ENCODE results near the gene CCL13.

Gene CCL13

GRCh38 chr17:34377078-34377823 lies 21.0 kb downstream of the CCL13 start:
- Histone ChIP-seq H3K27me3 (ENCODE audit: insufficient read depth, low read length, poor library complexity, severe bottlenecking) (no peaks in the 10 kb centered on the region), H3K4me2 (ENCODE audit: low read depth, low read length, poor library complexity, severe bottlenecking) (no peak overlapping the region)

GRCh38 chr17:34378664-34379101 lies 22.4 kb downstream of the CCL13 start:
- no peak overlapping the region for H3K9ac ChIP-seq (ENCODE audit: low read depth, low read length, poor library complexity, severe bottlenecking)
- no peaks in the 10 kb centered on the region for H3K36me3 ChIP-seq (ENCODE audit: insufficient read depth, low read length)
- H3K79me2 ChIP-seq (ENCODE audit: insufficient read depth, low read length) = no peaks in the 10 kb centered on the region
- H4K20me1 ChIP-seq (ENCODE audit: insufficient read depth, low read length, poor library complexity, severe bottlenecking) = no peaks in the 10 kb centered on the region
- no peaks in the 10 kb centered on the region for H3K9me2 ChIP-seq (replicated peaks; ENCODE audit: low read depth, low read length)
- no peak overlapping the region for H3K4me3 ChIP-seq (ENCODE audit: low read length, poor library complexity, severe bottlenecking)
- no peaks in the 10 kb centered on the region; the same call in 1 of the 2 replicates for H3F3A ChIP-seq (ENCODE audit: low read depth)
- no peaks in the 10 kb centered on the region for H3K27me3 ChIP-seq (ENCODE audit: insufficient read depth, low read length, poor library complexity, severe bottlenecking)
- H3K9me3 ChIP-seq (ENCODE audit: insufficient read depth, low read depth, low read length) = no peaks in the 10 kb centered on the region
- TF ChIP-seq EZH2phosphoT487 (IDR thresholded peaks at IDR 0.05; ENCODE audit: borderline replicate concordance) = no peak
- no peak for TF ChIP-seq CTCF (conservative IDR thresholded peaks at IDR 0.05; ENCODE audit: low read length)
- peaks cover 48% of the 10 kb centered on the region for H3K4me1 ChIP-seq (ENCODE audit: insufficient read depth, low read length, poor library complexity, severe bottlenecking)
- no peak overlapping the region for H3K4me2 ChIP-seq (ENCODE audit: low read depth, low read length, poor library complexity, severe bottlenecking)
- 0 out of 2 replicates have a peak overlapping the region, but pooled peaks have one; percentile 5 for H2AFZ ChIP-seq (ENCODE audit: low read length)

More at GRCh38 chr17:34377078-34377823, 21.0 kb downstream of the CCL13 start:
- peaks cover 35% of the 10 kb centered on the region for H3K4me1 ChIP-seq (ENCODE audit: insufficient read depth, low read length, poor library complexity, severe bottlenecking)
- no peak overlapping the region; the same call in 1 of the 2 replicates for H2AFZ ChIP-seq (ENCODE audit: low read length)
- H3K9ac ChIP-seq (ENCODE audit: low read depth, low read length, poor library complexity, severe bottlenecking) = no peak overlapping the region
- TF ChIP-seq CTCF (conservative IDR thresholded peaks at IDR 0.05; ENCODE audit: low read length) (no peak), EZH2phosphoT487 (IDR thresholded peaks at IDR 0.05; ENCODE audit: borderline replicate concordance) (no peak)
- H3K79me2 ChIP-seq (ENCODE audit: insufficient read depth, low read length) = no peaks in the 10 kb centered on the region
- H3K36me3 ChIP-seq (ENCODE audit: insufficient read depth, low read length) = no peaks in the 10 kb centered on the region
- H3F3A ChIP-seq (ENCODE audit: low read depth) = no peaks in the 10 kb centered on the region
- no peak overlapping the region for H3K4me3 ChIP-seq (ENCODE audit: low read length, poor library complexity, severe bottlenecking)
- no peaks in the 10 kb centered on the region for H3K9me3 ChIP-seq (ENCODE audit: insufficient read depth, low read depth, low read length)
- no peaks in the 10 kb centered on the region for H3K9me2 ChIP-seq (replicated peaks; ENCODE audit: low read depth, low read length)
- no peaks in the 10 kb centered on the region for H4K20me1 ChIP-seq (ENCODE audit: insufficient read depth, low read length, poor library complexity, severe bottlenecking)

- TF ChIP-seq EZH2phosphoT487 (IDR thresholded peaks at IDR 0.05; ENCODE audit: borderline replicate concordance) = no peak
- no peak for TF ChIP-seq CTCF (conservative IDR thresholded peaks at IDR 0.05; ENCODE audit: low read length)
- H3K4me1 ChIP-seq (ENCODE audit: insufficient read depth, low read length, poor library complexity, severe bottlenecking) = peaks cover 60% of the 10 kb centered on the region
- H3K79me2 ChIP-seq (ENCODE audit: insufficient read depth, low read length) = no peaks in the 10 kb centered on the region
- H3F3A ChIP-seq (ENCODE audit: low read depth) = no peaks in the 10 kb centered on the region; the same call in 1 of the 2 replicates
- no peaks in the 10 kb centered on the region for H3K36me3 ChIP-seq (ENCODE audit: insufficient read depth, low read length)
- no peaks in the 10 kb centered on the region for H3K27me3 ChIP-seq (ENCODE audit: insufficient read depth, low read length, poor library complexity, severe bottlenecking)
- H3K9ac ChIP-seq (ENCODE audit: low read depth, low read length, poor library complexity, severe bottlenecking) = no peak overlapping the region
- H4K20me1 ChIP-seq (ENCODE audit: insufficient read depth, low read length, poor library complexity, severe bottlenecking) = no peaks in the 10 kb centered on the region
- no peak overlapping the region for H3K4me3 ChIP-seq (ENCODE audit: low read length, poor library complexity, severe bottlenecking)
- no peaks in the 10 kb centered on the region for H3K9me3 ChIP-seq (ENCODE audit: insufficient read depth, low read depth, low read length)
- H3K9me2 ChIP-seq (replicated peaks; ENCODE audit: low read depth, low read length) = no peaks in the 10 kb centered on the region
- H3K4me2 ChIP-seq (ENCODE audit: low read depth, low read length, poor library complexity, severe bottlenecking) = no peak overlapping the region
- H2AFZ ChIP-seq (ENCODE audit: low read length) = no peak overlapping the region
Observed at GRCh38 chr17:34379868-34380267, 23.6 kb downstream of the CCL13 start.
